ENCODE data around the gene SUFU.
"Not testable (repeated sequence)": the region's sequence is repeated elsewhere in the genome, so short reads cannot be mapped to it uniquely, and the experiment has no call there.

The SUFU gene

DNA sequence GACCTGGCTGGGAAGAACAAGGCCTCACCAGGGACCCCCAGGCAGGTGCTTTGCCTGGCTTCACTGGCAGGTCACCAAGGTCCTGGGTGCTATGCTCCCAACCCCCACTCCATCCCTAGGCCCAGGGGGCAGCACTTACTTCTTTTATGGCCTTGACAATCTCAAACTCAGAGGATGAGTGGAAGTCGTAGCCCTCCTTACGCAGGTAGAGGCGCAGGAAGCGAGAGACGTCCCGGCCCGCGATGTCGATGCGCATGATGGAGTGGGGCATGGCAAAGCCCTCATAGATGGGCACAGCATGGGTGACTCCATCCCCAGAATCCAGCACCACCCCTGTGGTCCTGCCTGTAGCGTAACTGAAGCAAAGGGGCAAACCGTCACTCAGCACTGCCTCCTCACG, 19.8 kb upstream of the SUFU start:
- no peak for DNase-seq

DNA sequence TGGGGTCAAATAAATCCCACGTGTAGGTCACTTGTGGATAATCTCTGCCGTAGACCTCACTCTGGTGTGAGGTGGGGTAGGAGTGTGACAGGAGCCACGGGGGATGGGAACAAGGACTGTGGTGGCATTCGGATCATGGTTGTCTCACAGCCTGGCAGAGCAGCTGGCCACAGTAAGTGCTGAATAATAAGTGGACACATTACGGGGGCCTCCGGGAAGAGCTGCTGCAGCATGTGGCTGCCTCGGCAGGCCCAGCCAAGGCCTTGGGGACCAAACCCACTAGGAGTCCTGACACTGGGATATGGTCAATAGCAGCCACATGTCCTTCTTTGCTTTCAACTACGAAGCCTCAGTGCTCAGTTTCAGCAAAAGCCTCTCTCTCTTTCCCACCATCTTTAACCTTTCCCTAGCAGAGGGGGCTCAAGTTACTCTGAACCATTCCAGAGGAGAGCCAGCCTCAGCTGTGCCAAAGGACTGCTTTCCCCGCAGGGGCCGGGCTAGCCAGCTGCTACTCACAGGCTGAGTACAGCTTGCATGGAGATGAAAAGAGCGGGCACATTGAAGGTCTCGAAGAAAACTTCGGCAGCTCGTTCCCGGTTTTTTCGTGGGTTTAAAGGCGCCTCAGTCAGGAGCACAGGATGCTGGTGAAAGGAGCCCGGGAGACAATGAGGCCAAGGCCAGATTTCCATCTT, 18.5 kb upstream of the SUFU start:
- no peak for DNase-seq

DNA sequence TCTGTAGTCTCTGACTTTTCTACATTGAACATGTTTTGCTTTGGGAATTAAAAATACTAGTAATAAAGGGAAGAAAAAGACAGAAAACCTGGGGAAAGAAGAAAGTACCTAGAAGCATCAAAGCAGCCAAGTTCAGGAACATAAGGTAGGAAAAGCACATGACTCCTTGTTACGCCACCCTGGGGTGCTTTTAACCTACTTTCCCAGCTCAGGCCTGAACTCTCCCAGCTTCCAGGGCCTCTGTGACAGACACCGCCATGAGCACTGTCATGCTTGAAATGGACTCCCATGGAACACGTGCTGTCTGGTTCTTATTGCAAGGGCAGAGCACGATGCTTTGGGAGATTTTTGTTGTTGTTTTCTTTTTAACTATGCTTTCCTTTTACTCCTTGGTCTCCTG, 12.6 kb upstream of the SUFU start:
- no peak for DNase-seq

DNA sequence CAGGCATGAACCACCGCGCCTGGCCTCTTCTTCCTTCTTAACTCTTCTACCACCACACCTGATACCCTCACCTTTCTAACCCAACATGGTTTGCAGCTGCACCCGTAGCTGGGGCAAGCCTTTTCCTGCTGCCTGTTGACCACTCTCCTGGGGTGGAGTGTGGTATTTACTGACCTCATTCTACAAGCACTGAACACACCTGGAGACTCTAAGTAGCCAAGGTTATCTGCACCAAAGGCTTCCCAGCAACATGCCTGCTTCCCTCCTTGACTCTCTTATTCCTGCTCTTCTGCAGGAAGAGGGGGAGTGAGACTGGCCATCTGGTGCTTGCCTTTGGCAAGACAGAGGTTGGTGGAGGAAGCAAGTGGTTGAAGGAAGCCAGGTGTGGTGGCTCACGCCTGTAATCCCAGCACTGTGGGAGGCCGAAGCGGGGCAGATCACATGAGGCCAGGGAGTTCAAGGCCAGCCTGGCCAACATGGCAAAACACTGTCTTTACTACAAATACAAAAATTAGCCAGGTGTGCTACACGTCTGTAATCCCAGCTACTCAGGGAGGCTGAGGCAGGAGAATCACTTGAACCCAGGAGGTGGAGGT, 11.3 kb upstream of the SUFU start:
- DNase-seq, result no peak

DNA sequence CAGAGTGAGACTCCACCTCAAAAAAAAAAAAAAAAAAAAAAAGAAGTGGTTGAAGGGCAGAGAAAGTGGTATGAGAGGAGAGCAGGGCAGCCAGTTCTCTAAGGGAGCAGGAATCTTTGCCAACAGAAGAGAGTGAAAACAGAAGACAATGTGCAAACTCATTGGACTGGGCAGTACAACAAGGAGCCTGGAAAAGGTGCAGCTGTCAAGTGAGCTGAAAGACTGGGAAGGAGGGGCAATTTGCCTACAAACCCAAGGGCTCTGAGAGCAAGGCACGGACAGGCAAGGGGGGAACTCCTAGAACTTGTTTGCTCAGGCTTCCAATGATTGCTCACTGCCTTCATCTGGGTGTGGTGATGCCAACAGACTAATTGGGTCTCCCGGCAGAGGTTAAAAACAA, 10.8 kb upstream of the SUFU start:
- peak; percentile 5 for DNase-seq

DNA sequence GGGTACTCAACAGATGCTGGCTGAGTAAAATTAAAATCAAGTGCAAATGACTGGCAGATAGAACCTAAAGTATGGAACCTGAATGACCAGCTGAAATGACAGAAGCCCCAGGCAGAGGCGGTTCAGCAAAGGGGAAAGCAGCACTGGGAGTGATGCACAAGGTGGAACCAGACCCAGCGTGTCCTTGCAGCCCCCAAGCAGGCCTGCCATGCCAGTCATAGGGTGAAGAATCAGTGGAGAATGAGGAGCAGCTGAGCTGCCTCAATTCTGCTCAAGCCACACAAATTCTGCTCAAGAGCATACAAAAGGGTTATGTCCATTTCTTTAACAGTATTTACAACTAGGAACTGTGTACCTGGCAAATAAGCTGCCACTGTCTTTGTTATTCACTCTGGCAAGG, 10.0 kb upstream of the SUFU start:
- no peak for DNase-seq

DNA sequence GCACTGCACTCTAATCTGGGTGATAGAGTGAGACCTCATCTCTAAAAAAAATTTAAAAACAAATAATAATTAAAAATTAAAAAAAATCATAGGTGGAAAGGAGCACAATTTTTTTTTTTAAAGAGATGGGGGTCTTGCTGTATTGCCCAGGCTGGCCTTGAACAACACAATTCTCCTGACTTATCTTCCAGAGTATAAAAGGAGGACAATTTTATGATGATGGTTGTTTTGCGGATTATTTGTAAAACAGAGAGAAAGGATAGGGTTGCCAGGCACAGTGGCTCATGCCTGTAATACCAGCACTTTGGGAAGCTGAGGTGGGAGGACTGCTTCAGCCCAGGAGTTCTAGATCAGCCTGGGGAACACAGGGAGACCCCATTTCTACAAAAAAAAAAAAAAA, 6.2 kb upstream of the SUFU start:
- no peak for DNase-seq

DNA sequence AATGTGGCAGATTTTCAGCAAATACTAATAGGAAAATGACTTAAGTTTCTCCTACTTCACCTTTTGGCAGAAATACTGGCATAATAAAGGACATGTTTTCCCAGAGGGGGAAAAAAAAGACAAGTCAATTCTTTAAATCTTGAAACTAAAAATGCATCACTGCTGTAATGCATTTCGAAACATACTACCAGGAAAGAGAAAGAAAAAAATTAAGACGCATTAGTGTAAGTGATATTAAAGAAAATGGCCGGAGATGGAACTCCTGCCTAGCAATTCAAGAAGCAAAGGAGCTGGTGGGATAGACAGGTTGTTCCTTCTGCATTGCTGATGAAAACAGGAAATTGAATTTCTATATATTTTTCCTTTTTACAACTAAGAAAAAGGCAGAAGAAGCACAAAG, 4.4 kb upstream of the SUFU start:
- DNase-seq, result no peak

DNA sequence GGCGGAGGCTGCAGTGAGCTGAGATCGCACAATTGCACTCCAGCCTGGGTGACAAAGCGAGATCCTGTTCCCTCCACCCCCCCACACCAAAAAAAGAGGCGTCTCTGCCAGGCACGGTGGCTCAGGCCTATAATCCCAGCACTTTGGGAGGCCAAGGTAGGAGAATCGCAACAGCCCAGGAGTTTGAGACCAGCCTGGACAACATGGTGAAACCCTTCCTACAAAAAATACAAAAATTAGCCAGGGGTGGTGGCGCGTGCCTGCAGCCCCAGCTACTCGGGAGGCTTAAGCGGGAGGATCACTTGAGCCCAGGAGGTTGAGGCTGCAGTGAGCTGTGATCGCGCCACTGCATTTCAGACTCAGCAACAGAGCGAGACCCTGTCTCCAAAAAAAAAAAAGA, 3.1 kb upstream of the SUFU start:
- DNase-seq, result not testable (repeated sequence)

DNA sequence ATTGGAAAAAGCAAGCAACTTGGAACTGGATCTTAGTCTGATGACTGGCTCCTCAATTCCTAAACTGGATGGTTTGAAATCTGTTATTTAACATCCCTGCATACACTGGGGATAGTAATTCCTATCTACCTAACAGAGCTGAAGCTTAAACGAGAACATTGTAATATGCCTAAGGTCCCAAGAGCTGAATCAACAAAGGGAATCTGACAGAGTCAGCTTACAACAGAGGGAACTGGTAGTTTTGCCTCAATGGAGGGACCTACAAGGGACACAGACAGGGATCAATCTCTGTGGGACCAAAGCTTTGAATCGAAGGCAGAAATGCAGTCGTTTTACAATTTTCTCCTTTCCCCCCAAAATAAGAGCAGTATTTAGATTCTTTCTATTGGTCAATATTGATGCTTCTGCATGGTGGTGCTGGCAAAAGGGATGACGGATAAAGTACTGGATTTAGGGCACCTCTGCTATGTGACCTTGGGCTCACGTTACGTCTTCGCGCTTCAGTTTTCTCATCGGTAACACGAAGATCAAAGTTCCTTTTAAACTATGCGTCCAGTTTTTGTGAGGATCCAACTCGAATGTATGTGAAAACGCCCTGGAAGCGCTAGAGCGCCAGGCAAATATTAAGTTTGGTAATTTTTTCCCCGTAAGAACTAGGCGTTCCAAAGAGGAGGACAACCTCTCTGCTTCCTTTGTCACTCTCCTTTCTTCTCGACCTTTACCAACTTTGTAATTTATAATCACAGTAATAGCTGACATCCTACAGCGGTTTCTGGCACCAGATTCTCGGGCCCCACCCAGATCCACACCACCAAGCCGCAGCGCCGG, 2.4 kb upstream of the SUFU start:
- DNase-seq, result no peak

DNA sequence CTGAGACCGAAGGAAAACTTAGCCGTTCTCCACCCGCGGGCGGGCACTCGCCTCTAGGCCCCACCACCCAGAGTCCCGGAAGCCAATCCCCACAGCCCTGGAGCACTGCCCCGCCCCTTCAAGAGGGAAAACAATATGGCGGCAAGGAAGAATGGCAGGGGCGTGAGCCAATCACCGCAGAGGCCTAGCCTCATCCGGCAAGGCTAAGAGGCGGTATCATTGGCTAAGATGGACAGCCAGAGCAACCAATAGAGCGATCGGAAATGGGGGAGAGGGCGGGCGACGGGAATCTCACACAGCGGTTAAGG, 1.8 kb upstream of the SUFU start:
- DNase-seq, result peak; percentile 99

DNA sequence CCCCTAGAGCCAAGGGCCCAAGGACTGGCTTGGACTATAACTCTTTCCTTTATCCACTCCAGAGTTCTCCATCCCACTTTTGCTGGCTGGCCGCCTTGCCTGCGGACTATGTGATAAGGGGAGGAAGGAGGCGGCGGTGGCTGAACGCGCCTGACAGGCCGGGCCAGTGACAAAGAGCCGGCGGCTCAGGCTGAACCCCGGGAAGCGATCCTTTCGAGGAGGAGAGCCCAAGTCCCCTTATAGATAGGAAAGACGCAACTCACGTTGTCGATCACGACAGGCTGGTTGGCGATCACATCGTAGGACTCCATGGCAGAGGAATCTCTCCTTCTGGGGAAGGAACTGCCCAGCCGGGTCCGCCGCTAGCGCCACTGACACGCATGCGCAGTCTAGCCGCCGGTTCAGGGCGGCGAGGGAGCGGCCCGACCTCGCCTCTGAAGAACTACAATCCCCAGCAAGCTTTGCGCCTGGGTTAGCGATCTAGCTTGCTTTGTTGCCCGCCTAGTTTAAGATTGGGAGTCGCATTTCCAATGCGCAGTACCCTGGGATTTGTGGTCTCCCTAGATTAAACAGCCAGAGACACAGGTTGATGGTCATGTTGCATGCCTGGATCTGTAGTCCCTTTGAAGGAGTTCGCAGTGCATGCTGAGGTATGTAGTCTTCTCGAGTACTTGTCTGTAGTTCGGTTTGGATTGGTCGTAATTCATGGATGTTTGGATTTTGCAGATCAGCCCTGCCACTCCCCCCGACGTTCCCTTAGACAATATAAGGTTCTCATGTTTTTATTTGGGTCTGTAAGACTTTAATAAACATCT, 1.2 kb upstream of the SUFU start, which contains the start of gene ACTR1A:
TSS of gene ACTR1A (minus strand) at position 376 of the 815 bp plus-strand sequence. CDS start at position 311, 65 bp downstream.
- DNase-seq, result peak; percentile 100

DNA sequence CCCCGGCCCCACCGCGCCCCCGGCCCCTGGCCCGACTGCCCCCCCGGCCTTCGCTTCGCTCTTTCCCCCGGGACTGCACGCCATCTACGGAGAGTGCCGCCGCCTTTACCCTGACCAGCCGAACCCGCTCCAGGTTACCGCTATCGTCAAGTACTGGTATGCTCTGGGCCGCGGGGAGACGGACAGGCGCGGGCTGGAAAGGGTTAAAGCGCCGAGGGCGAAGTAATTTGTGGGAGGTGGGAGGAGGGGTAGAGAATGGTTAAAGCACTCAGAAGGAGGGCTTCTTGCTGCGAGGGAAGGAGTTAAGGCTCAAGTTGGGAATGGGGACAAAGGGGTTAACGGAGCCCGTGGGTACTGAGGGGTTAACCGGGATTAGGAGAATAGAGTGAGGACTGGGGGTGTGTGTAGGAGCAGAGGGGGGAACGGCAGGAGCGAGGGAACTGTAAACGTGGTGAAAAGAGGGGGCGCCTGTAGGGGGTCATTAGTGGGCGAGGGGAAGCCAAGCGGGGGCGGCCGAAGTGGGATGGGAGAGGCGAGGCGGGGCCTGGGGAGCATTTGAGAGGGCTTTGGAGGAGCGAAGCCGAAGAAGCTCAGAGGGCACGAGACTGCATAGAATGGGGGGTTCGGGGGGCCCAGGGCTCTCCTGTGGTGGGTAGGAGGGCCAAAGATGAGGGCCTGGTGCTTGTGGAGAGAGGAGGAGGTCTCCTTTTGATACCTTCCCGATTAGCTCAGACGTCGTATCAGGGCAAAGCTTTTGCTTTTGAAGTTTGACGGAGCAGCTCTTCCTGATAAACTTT, 605 bp downstream of the SUFU start:
- peak; percentile 57 for DNase-seq

DNA sequence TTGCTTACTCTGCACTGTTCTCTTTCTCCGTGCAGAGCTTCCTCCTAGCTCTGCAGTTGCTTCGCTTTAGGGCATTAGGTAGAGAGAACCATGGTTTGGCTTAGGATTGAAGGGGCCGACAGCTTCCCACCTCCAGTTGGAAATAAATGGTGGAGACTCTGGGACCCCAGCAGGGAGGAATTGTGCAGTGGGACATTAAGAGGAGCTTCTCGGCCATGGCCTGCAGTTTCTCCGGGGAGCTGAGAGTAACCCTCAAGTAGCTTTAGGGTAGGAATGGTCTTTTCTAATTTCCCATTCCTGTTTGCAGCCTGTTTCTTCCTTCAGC, 1.2 kb downstream of the SUFU start:
- no peak for DNase-seq

DNA sequence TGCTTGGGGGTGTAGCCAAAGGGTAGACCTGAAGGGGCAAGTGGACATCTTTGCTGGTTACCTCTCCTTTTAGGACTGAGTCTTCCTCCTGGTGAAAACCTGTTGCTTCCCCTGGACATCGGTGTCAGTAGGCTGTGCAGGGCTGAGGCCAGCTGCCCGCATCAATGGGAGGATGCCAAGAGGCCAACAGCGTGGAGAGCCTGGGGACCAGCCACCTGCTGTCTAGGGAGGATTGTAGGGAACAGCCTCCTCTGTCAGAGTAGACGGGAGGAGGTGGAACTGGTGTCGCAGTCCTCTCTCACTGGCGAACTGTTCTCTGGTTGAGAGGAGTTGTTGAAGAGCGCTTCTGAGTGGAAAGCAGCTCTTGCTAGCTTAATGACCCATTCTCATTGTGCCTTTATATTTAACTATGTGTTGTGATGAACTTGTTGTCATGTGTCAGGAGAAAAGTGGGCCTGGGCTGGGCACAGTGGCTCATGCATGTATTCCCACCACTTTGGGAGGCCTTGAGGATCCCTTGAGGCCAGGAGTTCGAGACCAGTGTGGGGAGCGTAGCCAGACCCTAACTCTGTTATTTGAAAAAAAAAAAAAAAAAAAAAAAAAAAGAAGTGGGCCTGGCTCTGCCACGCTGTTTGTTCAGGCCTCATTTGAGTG, 1.8 kb downstream of the SUFU start:
- DNase-seq, result no peak

DNA sequence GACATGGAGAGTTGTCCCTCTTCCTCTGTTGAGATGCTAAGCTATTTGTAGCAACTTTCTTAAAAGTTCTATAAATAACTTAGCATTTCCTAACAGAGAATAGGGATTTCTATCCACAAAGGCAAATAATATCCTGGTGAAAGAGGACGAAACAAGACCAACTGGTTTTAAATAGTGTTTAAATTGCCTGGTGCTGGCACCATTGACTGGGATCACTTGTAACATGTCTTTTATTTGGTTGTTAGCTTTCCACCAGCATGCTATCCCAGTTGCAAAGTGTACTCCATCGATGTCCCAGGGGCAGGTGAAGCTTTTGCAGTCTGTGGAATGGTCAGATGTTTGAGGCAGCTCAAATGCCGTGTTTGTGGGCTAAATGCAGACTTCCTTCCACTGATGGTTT, 3.7 kb downstream of the SUFU start:
- DNase-seq, result no peak

DNA sequence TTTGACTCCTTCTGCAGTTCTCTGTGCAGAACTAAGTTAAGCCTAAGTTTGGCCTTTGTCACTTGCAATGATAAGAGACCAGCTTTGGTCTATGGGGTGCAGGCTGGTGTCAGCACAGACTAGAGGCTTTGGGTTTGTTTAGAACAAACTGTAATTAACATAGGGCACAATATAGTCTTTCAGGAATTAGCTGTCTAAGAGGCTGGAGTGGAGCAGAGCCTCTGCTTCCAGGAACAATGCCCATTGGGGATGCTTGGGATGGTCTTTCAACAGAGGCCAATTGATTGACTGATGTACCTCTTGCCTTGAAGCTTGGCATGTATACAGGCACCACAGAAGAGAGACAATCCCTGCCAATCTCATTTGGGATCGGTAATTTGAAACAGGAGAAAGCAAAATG, 4.7 kb downstream of the SUFU start:
- DNase-seq, result no peak

DNA sequence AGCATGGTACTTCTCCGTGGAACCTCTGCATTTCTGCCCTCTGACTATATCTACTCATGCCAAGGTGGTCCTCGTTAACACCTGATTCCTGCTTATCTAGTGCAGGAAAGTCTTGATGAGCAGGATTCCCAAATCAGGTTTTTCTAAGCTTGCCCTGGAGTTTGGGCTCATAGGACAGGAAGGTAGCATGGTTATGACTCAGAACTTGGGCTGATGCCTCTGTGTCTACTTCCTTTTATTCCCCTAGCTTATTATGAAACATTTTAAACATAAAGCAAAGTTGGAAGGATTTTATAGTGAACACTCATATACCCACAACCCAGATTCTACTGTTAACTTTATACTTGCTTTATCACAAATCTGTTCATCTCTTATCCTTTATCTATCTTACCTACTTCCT, 5.6 kb downstream of the SUFU start:
- DNase-seq, result no peak

DNA sequence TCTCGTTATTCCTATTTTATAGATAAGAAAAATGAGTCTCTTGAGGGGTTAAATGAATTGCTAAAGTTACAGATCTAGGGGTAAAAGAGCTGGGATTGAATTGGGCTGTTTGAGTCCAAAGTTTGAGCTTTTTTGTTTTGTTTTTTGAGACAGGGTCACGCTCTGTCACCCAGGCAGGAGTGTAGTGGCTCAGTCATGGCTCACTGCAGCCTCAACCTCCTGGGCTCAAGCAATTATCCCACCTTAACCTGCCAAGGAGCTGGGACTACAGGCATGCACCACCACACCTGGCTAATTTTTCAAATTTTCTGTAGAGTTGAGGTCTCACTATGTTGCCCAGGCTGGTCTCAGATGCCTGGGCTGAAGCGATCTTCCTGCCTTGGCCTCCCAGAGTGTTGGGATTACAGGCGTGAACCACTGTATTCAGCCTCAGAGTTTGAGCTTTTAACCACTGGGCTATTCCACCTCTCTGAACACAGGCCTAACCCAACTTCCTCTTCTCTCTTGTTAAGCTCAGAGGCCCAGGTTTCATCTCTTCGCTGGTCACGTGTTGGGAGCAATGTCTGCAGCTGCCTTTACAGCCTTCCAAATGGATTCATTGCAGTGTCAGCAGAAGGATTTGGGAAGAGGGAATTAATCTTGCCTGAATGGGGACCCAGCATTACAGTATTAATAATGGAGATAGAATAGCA, 8.0 kb downstream of the SUFU start:
- DNase-seq, result no peak

DNA sequence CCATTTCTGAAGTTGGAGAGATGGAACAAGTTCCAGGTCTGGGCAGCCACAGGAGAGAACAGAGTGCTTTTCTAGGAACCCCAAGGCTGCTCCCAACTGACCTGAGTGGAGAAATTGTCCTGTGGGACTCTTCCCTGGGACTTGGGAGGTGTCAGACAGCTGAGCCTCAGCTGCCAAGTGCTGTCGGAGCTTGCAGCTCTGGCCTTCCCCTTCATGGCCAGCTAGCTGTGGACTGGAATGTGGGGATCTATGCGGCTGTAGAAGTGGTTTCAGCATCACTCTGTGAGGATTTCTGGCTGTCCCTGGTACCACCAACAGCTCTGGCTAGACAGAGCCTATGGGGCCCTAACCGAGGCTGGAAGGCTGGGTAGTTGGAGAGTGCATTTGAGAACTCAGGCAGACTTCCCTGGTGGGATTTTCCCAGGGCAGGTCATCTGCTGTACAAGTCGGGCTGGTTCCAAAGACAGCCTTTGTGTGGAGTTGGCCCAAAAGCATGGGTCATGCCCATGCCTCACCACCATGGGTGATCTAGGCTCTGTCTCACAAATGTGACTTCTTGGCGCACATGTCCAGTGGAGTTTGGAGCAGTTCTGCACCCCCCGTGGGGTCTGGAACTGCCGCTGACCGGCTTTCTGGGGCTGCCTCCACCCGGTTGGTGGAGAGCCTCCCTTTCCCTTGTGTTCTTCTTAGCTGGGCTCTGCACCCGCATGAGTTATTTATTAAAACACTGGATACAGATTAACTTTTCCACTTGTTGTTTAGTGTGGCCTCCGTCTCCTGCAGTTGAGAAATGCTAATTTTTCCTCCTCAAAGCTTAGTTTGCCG, 10.9 kb downstream of the SUFU start:
- DNase-seq, result no peak

DNA sequence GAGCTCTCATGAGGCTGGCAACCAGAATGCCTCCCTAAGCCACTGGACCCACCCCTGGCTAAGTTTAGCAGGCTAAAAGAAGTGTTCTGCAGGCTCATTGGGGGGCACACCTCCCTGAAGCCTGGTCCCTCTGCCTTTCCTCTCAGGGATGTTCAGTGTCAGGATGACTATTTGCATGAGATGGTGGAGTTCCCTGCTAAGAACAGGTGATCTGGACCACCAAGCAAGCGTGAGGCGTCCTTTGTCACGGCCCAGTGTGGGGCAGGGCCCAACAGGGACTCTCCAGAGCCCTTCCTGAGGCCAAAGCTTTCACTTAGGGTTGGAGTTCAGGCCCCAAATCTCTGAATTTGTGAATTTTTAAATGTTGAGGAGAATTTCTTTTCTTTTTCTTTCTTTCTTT, 12.0 kb downstream of the SUFU start:
- no peak for DNase-seq

Measured in hematopoietic multipotent progenitor cell treated with erythropoietin and hydrocortisone succinate and interleukin-3 and kit ligand, for 8 days (in vitro differentiated cells).